GM12892 (cell line): ENCODE results near the gene RAB30.
"Not testable (repeated sequence)": the region's sequence is repeated elsewhere in the genome, so short reads cannot be mapped to it uniquely, and the experiment has no call there.

Experiments
- POLR2A ChIP-seq: IDR thresholded peaks from 2 replicates; pipeline ENCODE4 v1.6.1; 2011; ENCODE audit warnings: low read depth, low read length, control low read depth
- POLR2AphosphoS5 ChIP-seq: IDR thresholded peaks from 2 replicates; pipeline ENCODE4 v1.6.1; 2011; ENCODE audit warnings: low read depth, low read length, control low read depth

- TF ChIP-seq POLR2A, POLR2AphosphoS5: not testable (repeated sequence)
Observed at GRCh38 chr11:82970507-82971083, 101.1 kb downstream of the RAB30 start.
